Cardiac ventricle fibroblast (primary cell): Measurements from ENCODE around the gene FLOT2. TPM values are rescaled to one million over a fixed set of nuclear protein-coding genes. Genes with fewer than 3 reads are reported as not detected.

ENCODE experiments used
- total RNA-seq: library from RNA; depleted of rRNA; stranded (reverse); fragments of >200 nt; gene quantifications from 2 replicates; pipeline ENCODE4 v1.2.3, GENCODE V29; 2015

The FLOT2 gene, protein sequence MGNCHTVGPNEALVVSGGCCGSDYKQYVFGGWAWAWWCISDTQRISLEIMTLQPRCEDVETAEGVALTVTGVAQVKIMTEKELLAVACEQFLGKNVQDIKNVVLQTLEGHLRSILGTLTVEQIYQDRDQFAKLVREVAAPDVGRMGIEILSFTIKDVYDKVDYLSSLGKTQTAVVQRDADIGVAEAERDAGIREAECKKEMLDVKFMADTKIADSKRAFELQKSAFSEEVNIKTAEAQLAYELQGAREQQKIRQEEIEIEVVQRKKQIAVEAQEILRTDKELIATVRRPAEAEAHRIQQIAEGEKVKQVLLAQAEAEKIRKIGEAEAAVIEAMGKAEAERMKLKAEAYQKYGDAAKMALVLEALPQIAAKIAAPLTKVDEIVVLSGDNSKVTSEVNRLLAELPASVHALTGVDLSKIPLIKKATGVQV
- total RNA-seq, result 25.3 and 31.2 TPM in 2 replicates

GRCh38 chr17:28896884-28897768 is at the start of gene FLOT2:
Gene FLOT2, minus strand, starts transcription at chr17:28897733. Its CDS starts 159 bp downstream, at chr17:28897574.

DNA sequence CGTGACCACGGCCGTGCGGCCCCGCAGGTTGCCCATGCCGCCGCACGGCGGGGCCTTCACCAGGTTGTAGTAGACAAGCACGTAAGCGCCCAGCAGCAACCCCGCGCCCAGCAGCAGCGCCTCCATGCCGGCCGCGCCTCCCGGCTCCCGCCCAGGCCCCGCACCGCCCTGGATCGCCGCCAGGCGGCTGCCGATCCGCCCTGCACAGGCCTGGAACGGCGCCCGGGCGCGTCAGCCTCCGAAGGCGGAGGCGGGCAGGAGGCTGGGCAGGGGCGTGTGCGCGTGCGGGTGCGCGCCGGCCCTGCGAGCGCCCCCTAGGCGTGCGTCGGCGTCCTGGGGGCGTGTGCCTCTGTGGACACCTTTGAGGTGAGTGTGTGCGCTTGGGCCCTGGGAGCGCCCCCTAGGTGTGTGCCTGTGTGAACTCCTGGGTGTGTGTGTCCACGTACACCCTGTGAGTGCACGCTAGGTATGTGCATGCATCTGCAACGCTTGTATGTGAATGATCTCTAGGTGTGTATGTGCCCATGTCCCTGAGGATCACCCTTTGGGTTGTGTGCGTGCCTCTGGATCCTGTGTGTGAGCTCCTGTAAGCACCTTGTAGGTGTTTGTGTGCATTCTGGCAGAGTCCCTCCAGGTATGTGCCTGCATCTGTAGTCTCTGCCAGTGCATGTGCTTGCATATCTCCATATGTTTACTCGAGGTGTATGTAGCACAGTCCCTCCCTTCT is 5.4 kb upstream of the FLOT2 start, which contains the start of gene DHRS13:
TSS of gene DHRS13 (minus strand) at position 261 of the 727 bp plus-strand sequence. CDS start at position 126, 135 bp downstream.

GRCh38 chr17:28854457-28855335 is 42.8 kb downstream of the FLOT2 start, which contains the start of gene ERAL1:
Gene ERAL1, plus strand, starts transcription at chr17:28855016. Its CDS starts 19 bp downstream, at chr17:28855035.

DNA sequence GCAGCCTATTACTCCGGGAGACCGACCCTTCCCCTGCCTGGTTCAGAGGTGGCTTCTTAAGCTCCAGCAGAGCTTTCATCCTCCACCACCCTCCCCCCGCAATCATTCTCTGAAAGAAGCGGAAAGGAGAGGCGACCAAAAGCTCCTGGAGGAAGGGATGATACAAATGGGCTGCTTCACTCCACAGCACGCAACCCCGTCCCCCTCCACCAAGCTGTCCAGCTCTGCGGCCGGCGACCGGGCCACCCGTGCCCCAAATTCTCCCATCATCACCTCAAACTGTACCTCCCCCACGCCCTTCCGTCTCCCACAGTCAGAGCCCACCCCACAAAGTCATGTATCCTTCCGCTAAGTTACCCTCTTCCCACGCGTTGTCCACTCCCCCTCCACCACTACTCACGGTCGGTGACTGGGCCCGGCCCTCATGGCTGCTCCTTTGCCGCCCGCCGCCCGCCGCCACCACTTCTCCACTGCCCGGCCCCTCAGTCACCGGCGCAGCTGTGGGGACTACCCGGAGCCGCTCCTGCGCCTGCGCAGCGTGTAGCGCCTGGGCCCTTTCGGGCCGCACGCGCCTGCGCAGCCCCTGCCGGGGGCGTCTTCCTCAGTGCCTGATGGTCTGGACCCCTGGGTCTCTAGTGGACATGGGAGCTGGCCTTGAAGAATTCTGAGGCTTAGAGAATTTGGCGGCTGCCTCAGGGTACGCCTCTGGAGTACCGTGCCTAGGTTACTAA is 55.1 kb downstream of the FLOT2 start, which contains the start of gene FAM222B:
TSS of gene FAM222B (minus strand) at position 509 of the 731 bp plus-strand sequence. CDS start 76,123 bp downstream, outside the sequence.

Other genes starting within 250 kb of the FLOT2 start
- gene SDF2, start 235.8 kb downstream of the FLOT2 start, total RNA-seq, result 48.0 and 75.1 TPM in 2 replicates
- 38.2 and 55.4 TPM in 2 replicates for gene SUPT6H, start 235.5 kb downstream of the FLOT2 start, total RNA-seq
- 1.0 and 1.9 TPM in 2 replicates for gene PROCA1, start 185.8 kb downstream of the FLOT2 start, total RNA-seq
- 203 and 253 TPM in 2 replicates for gene RAB34, start 179.9 kb downstream of the FLOT2 start, total RNA-seq
- 666 and 767 TPM in 2 replicates for gene RPL23A, start 177.7 kb downstream of the FLOT2 start, total RNA-seq
- 7.0 and 11.3 TPM in 2 replicates for gene TLCD1, start 171.5 kb downstream of the FLOT2 start, total RNA-seq
- 2.8 and 3.3 TPM in 2 replicates for gene NEK8, start 168.9 kb downstream of the FLOT2 start, total RNA-seq
- 8.7 and 10.7 TPM in 2 replicates for gene TRAF4, start 153.7 kb downstream of the FLOT2 start, total RNA-seq
- 7.8 and 9.2 TPM in 2 replicates for gene FAM222B, start 54.9 kb downstream of the FLOT2 start, total RNA-seq
- gene ERAL1, start 42.7 kb downstream of the FLOT2 start, total RNA-seq, result 25.0 and 36.9 TPM in 2 replicates
- gene DHRS13, start 5.3 kb upstream of the FLOT2 start, total RNA-seq, result 3.8 and 10.7 TPM in 2 replicates
- gene PHF12, start 53.8 kb upstream of the FLOT2 start, total RNA-seq, result 21.3 and 32.7 TPM in 2 replicates
- not detected in 2 replicates for gene SEZ6, start 108.3 kb upstream of the FLOT2 start, total RNA-seq
- 0.24 TPM in 1 of 2 replicates, not detected in the other for gene PIPOX, start 145.4 kb upstream of the FLOT2 start, total RNA-seq